ENCODE data around the gene MYL12B.

GRCh38 chr18:3305933-3306332 is 44.0 kb downstream of the MYL12B start:
- TF ChIP-seq EZH2 (IDR thresholded peaks at IDR 0.05; ENCODE audit: borderline replicate concordance) (no peak), CTCF (IDR thresholded peaks at IDR 0.05; ENCODE audit: poor library complexity) (no peak)
